NCI-H146 treated with DMSO at 0.1 percent for 48 hours (cell line): ENCODE measurements around the gene DPM2.
A peak's percentile ranks its signal among the peaks of the same experiment; 100 is the strongest.

ENCODE experiments used
- DNase-seq: peaks from one replicate; lab custom pipeline; 2025; ENCODE audit not compliant: unreplicated experiment; lab: John Stamatoyannopoulos, UW

DPM2 gene, protein sequence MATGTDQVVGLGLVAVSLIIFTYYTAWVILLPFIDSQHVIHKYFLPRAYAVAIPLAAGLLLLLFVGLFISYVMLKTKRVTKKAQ

DNA sequence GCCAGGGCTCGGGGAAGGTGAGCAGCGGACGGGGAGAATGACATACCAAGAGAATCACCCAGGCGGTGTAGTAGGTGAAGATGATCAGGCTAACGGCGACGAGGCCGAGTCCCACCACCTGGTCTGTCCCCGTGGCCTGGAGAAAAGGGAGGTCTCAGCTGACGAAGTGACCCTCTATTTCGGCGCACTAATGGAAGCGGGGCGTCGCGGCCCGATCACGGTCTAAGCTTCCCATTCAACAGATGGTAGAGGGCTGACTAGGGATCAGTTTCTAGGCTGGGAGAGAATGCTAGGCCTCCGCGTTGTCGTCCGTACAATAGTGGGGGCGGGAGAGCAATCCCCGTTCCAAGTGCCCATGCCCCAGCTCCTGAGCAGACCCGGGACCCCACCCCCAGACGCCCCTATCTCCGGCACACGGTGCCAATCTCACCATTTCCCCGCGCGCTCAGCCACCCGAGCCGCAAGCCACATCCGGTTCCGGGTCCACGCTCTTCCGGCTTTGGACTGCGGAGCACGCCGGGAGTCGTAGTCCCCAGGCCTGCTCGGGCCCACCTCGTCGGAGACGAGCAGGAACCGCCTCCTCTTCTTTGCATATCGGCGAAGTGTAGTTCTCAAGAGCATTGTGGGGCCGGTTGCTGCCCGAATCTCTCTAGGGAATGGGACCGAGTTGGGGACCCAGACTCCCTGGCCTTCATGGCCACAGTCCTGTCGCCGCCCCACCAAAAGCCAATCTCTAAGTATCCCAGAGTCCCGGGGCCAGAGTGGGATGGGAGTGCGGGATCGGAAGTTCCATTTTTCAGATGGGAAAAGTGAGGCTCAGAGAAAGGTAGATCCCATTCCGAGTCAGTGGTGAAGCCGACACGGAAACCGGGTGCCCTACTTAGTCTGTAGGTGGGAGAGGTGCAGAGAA is at the start of gene DPM2:
Gene DPM2 (minus strand): TSS at position 467 of the 910 bp plus-strand sequence. CDS start 34 bp downstream, at position 433.
- peak; percentile 34 for DNase-seq

- DNase-seq = no peak
Measured at GRCh38 chr9:127987103-127987614, 49.5 kb upstream of the DPM2 start.

GRCh38 chr9:127985011-127985410 is 47.4 kb upstream of the DPM2 start:
- DNase-seq = no peak

- no peak for DNase-seq
Measured at GRCh38 chr9:127983847-127984289, 46.2 kb upstream of the DPM2 start.

GRCh38 chr9:127982912-127983311 is 45.3 kb upstream of the DPM2 start:
- no peak for DNase-seq

- DNase-seq = no peak
Measured at GRCh38 chr9:127981559-127982121, 44.0 kb upstream of the DPM2 start.

- peak; percentile 74 for DNase-seq
Measured at GRCh38 chr9:127980706-127981558, 43.3 kb upstream of the DPM2 start, which contains the start of gene EEIG1. EEIG1 (minus strand) TSS chr9:127980989; CDS start chr9:127980137, 852 bp downstream.

DNA sequence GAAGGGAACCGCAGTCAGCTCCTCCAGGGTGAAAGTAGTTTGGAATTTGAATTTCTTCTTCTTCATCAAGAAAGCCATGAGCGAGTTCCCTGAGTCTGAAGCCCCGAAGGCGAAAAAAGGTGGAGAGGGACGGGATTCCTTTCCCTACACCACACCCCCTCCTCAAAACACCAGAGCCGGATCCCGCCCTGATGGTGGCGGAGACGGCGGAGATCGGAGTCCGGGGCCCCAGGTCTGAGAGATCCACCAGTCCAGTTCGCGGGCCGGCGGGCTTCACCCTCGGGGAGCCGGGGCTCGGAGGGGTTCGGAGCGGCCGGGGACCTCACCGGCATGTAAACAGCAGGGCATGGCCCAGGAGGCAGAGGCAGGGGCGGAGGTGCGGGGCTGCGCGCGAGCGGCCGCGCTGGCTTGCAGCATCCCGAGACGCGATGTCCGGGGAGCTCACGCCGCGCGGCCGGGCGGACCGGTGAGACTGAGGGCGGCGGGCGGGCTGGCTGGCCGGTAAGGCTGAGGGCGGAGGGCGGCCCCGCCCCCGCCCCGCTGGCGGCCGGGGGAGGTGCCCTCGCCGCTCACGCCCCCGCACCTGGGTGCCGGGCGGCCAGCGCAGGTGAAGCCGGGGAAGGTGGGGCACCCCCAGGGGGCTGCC is 42.5 kb upstream of the DPM2 start:
- DNase-seq = no peak

DNA sequence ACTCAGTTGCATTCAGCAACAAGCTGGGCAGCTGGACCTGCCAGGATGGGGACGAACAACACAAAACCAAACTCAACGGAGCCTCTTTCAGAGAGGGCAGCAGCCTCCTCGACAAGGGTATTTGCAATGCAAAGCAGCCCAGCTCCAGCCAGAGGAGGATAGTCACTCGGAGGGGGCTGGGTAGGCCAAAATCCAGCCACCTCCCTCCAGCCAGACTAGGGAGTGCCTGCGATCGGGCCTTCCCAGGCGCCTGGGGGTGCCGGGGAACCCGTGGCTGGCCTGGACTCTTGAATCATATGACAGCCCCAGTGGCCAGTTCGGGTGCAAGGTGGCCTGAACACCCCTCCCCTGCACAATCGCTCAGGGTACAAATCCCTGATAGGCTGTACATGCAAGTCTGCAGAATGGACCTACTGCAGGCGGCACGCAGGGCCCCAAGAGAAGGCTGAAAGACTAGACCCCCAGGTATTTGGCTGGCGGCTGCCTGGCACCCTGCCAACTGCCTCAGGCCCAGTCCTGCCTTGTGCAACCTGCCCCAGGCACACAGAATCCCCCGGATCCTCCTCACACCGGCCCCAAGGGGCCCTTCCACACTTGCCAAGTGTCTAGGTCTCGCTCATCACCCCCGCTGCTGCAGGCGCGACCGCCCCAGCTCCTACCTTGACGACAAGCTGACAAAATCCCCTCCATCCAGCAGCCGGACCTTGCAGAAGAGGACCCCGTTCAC is 41.8 kb upstream of the DPM2 start:
- DNase-seq = no peak

DNA sequence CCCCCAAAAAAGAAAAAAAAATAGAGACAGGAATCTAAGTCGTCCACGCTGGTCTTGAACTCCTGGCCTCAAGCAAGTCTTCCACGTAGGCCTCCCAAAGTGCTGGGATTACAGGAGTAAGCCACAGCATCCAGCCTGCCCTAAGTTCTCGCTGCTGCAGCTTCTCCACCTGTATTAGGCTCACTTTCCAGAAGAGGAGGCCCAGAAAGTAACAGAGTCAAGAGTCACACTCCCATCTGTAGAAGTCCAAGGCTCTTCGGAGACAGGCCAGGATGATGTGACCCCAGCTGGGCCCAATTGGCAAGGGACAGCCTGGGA is 41.3 kb upstream of the DPM2 start:
- DNase-seq = no peak

GRCh38 chr9:127977884-127978647 is 40.4 kb upstream of the DPM2 start:
- no peak for DNase-seq

GRCh38 chr9:127977009-127977883 is 39.6 kb upstream of the DPM2 start:
- DNase-seq = no peak

GRCh38 chr9:127976498-127976897 is 38.8 kb upstream of the DPM2 start:
- DNase-seq = peak; percentile 51

DNA sequence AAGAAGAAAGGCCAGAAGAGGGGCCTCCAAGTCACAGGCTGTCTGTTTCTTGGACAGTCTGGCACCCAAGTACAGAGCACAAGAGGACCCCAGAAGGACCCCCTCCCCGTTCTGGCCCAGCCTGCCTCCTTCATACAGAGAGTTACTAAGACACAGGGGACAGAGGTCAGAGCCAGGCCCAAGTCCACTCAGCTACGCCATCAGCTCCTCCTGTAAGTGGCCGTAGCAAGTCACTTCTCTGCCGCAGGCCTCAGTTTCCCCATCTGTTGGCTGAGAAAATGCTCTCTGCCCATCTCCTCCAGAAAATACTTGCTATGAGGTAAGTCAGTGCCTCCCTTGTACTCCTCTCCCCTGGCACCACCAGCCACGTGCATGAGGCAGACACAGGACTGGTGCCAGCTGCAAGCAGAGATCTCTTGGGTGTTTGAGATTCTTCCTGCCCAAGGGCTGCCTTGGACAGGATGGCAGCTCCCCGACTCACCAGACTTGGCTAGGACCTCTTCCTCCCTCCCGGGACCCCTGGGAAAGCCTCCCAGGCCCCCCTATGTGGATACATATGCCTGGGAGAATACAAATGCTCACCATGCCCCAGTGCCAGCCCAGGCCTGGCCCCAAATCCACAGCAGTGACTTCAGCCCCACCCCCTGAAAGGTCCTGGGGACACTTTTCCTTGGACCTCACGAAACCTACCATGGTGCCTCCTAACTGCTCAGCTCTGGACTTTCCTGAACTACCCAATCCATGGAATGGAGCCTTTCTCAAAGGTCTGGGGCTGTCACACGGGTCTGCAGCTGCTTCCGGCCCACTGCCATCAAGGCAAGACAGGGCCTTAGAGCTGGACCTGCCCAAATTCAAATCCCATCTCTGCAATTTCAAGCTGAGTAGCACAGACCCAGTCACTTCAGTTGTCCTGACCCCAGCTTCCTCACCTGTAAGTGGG is 38.0 kb upstream of the DPM2 start:
- DNase-seq = no peak

GRCh38 chr9:127974769-127975261 is 37.2 kb upstream of the DPM2 start:
- DNase-seq = no peak

DNA sequence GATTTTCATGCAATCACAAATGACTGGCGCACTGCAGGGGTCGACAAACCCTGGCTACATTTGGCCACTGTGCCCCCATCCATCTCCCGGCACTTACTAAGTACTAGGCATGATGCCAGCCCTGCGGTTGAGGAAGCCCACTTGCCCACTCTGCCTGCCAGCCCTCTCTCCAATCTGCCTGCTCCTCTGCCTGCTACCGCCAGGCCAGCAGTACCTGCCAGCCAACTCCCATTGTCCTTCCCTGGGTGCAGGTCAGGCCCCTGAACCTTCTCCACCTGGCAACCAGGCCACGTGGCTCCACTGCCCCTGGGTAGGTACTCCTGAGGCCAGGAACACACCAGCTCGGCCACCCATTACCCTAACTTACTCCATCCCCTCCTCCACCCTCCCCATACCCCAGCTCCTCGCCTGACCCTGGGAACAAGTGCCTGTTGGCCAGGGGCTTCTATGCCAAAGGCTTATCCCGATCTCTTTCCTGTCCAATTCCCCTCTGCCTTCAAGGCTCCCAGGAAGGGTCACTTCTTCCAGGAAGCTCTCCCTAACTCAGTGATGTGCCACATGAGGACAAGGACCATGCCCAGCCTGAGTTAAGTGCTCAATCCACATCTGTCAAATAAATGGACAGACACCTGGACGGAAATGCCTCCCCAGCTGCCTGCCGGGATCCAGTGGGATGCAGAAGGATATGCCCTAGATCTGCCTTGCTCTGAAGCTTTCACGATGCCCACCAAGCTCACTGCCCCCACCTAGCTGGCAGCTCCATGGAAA is 36.5 kb upstream of the DPM2 start:
- no peak for DNase-seq
